A549 treated with CORT108297 at 1 μM for 4 hours (cell line): ENCODE data around the gene ITSN2. TPM values are rescaled to one million over a fixed set of nuclear protein-coding genes. Genes with fewer than 3 reads are reported as not detected.

ENCODE experiments used
- total RNA-seq: library from RNA; stranded (reverse); fragments of 200-300 nt; extraction: Qiagen RNA extraction; gene quantifications from 5 replicates; pipeline ENCODE4 v1.2.3, GENCODE V29; 2022

ITSN2 gene
- total RNA-seq = 16.2 to 23.6 TPM (median 21.8 TPM) in 5 replicates

DNA sequence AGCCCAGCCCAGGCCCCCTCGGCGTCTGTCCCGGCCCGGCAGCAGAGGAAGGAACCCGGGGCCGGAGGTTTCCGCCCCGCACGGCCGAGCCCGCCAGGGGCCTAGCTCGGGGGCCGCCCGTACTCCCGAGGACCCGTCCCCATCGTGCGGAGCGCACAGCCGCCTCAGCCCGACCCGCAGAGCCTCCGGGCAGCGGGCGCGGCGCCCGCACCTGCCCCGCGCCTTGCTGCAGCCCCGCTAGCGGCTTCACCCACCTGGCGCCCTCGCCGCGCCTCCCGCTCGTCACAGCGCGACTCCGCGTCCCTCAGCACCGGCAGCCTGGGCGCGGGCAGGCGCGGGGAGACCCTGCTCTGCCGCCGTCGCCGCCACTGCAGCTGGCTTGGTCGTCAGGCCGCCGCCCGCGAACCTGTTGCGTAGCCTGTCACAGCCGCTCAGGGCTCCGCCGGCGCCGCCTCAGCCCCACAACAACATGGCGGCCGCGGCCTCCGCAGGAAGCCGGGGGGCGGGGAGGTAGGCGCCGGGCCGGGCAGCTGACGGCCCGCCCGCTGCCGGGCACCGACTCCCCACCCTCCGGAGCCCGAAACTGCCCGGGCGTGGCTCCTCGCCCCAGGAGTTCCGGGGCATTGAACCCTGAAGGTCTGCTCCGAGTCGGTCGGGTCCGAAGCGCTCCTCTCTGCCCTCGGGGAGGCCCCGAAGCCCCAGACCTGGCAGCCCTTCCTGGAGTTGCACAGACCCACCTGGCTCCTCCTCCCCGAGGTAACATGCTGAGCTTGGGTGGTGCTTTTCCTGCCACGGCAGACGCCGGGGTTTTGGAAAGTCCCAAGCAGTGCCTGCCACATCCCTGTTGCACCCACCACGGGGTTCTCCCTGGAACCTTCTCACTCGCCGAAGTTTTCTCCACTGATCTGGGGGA lies at the start of gene ITSN2:
Gene ITSN2, minus strand, starts transcription at position 487 of the 913 bp plus-strand sequence. CDS start 32,454 bp downstream, outside the sequence.

DNA sequence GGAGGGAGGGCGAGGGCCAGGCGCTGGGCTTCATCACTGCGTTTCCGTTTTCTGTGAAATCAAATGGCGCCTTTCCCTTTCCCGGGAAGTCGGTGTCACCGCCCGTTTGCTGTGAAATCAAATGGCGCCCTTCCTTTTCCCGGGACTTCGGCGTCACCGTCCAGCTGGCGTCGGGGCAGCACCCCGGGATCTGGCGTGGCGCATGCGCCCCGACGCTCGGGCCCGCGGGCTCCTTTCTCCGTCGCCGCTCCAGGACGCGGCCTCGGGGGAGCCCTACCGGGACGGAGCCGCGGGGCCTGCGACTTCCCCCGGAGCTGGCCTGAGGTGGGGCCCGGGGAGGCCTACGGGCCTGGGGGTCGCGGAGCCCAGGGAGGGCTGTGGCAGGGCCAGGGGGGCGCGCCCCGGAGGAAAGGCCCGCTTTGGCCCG lies 185.5 kb downstream of the ITSN2 start, which contains the start of gene FAM228A:
Gene FAM228A, plus strand, starts transcription at position 203 of the 427 bp plus-strand sequence. CDS start 428 bp downstream, outside the sequence.

Other genes starting within 250 kb of the ITSN2 start
- gene PFN4, start 237.2 kb downstream of the ITSN2 start, total RNA-seq = 0.77 to 1.9 TPM (median 1.2 TPM) in 5 replicates
- gene FAM228B, start 237.1 kb downstream of the ITSN2 start, total RNA-seq = 1.3 to 3.1 TPM (median 2.1 TPM) in 5 replicates
- gene FAM228A, start 185.5 kb downstream of the ITSN2 start, total RNA-seq = not detected in 5 replicates
- gene NCOA1, start 130.7 kb upstream of the ITSN2 start, total RNA-seq = 8.0 to 10.3 TPM (median 9.9 TPM) in 5 replicates